HL-60 (cell line): ENCODE measurements around the gene EPHA6.

Experiments
- CTCF ChIP-seq: IDR thresholded peaks from one replicate; pipeline ENCODE4 v1.5.1; 2011; ENCODE audit warnings: low read length, control low read depth, inconsistent platforms; ENCODE audit not compliant: insufficient read depth
- GABPA ChIP-seq: IDR thresholded peaks from 2 replicates; pipeline ENCODE4 v1.6.1; 2012; ENCODE audit warnings: low read depth
- POLR2AphosphoS5 ChIP-seq: IDR thresholded peaks from 2 replicates; pipeline ENCODE4 v1.6.1; 2012; ENCODE audit warnings: low read depth

- no peak for TF ChIP-seq POLR2AphosphoS5
- no peak for TF ChIP-seq CTCF
- no peak for TF ChIP-seq GABPA
These were observed 515 bp downstream of the EPHA6 start for GRCh38 chr3:96814651-96815567.
